Caco-2 (cell line): ENCODE results near the gene VWA8. TPM values are rescaled to one million over a fixed set of nuclear protein-coding genes. Genes with fewer than 3 reads are reported as not detected.

Experiments
- BruUV-seq: library from RNA; stranded (reverse); fragments of 400-500 nt; replicated peaks from 2 replicates; lab custom pipeline; 2021; lab: Mats Ljungman, UMichigan
- CTCF ChIA-PET: fragments of 300-600 bp; sonication (Branson Sonifier 250); formaldehyde crosslinking; loops from one replicate; lab custom pipeline; 2022; ENCODE audit warnings: antibody characterized with exemption; lab: Charles Lee
- POLR2A ChIA-PET: fragments of 300-600 bp; sonication (Branson Sonifier 250); formaldehyde crosslinking; loops from one replicate; lab custom pipeline; 2022; ENCODE audit warnings: antibody characterized with exemption; lab: Charles Lee
- DNase-seq, 2 experiments: peaks; one replicate each; pipeline versions ENCODE4 v3.0.0 to v3.0.0-alpha.2; 2020 to 2022
- H3K27me3 ChIP-seq: replicated peaks from 2 replicates; pipeline ENCODE4 v1.6.0; 2011; ENCODE audit warnings: low read length; ENCODE audit not compliant: control insufficient read depth, insufficient read depth
- H3K36me3 ChIP-seq: 2 replicates; pipeline ENCODE4 v1.5.1; 2011; ENCODE audit warnings: low read length; ENCODE audit not compliant: control insufficient read depth, insufficient read depth
- H3K4me1 ChIP-seq: fragments of 250-450 bp; sonication (Bioruptor Pico); 2 replicates; pipeline ENCODE4 v1.5.1; 2020; ENCODE audit warnings: mild to moderate bottlenecking
- H3K4me3 ChIP-seq: 2 replicates; pipeline ENCODE4 v1.5.1; 2011; ENCODE audit warnings: low read depth, mild to moderate bottlenecking, control low read depth, low read length
- H3K9me3 ChIP-seq: fragments of 250-450 bp; sonication (Bioruptor Pico); 2 replicates; pipeline ENCODE4 v1.5.1; 2020; ENCODE audit warnings: mild to moderate bottlenecking, moderate library complexity
- H3K27ac Mint-ChIP-seq: one replicate; pipeline ENCODE4 v1.8.0; 2022; ENCODE audit warnings: mixed read lengths; ENCODE audit not compliant: unreplicated experiment
- H3K27me3 Mint-ChIP-seq: one replicate; pipeline ENCODE4 v1.8.0; 2022; ENCODE audit warnings: mixed read lengths; ENCODE audit not compliant: insufficient read depth, unreplicated experiment
- H3K36me3 Mint-ChIP-seq: one replicate; pipeline ENCODE4 v1.8.0; 2022; ENCODE audit warnings: mild to moderate bottlenecking, mixed read lengths; ENCODE audit not compliant: insufficient read depth, unreplicated experiment
- H3K4me1 Mint-ChIP-seq: one replicate; pipeline ENCODE4 v1.8.0; 2022; ENCODE audit warnings: low read depth, mixed read lengths; ENCODE audit not compliant: unreplicated experiment
- H3K4me3 Mint-ChIP-seq: one replicate; pipeline ENCODE4 v1.8.0; 2022; ENCODE audit warnings: mild to moderate bottlenecking, moderate library complexity, mixed read lengths; ENCODE audit not compliant: unreplicated experiment
- H3K9me3 Mint-ChIP-seq: one replicate; pipeline ENCODE4 v1.8.0; 2022; ENCODE audit warnings: mixed read lengths; ENCODE audit not compliant: unreplicated experiment
- intact Hi-C: fragments of 100-400 bp; cut with micrococcal nuclease; formaldehyde crosslinking; loops from one replicate; pipeline ENCODE4 v1.10.0; 2022; ENCODE audit not compliant: unreplicated experiment
- total RNA-seq: library from RNA; stranded (reverse); gene quantifications from 2 replicates; pipeline ENCODE4 v1.2.3, GENCODE V29; 2022
- TF ChIP-seq, protein P1 (sequence below), 2 experiments: fragments of 200-600 bp in 1 of 2; IDR thresholded peaks; 1 replicate in 1 of 2; 2 replicates in 1 of 2; pipeline versions ENCODE4 v1.5.1 to v1.8.0; 2011 to 2022; ENCODE audit warnings: antibody characterized with exemption in 1 of 2, control low read depth in 1 of 2, inconsistent platforms in 1 of 2, low read depth in 1 of 2, low read length in 1 of 2, mild to moderate bottlenecking in 1 of 2, moderate library complexity in 1 of 2; ENCODE audit not compliant: insufficient read depth in 1 of 2, severe bottlenecking in 1 of 2, unreplicated experiment in 1 of 2

VWA8 gene
- total RNA-seq, 1 experiment from 2014 or later = 20.7 TPM

DNA sequence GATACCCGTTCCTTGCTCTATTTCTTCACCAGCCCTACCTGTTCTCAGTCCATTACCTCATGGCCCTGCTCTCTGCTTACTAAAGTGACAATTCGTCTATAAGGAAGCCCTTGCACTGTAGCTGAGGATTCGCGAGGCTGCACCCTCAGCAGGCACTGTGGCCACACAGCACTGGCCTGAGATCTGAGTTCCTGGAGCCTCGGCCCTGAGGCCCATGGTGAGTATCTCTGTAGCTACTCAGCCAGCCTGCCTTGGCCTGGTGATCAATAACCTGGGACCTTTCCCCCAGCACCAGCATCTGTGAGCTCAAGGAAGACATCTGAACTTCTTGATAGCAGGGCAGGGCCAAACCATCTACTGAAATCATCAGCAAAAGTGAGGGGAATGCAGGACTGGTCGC lies 412.9 kb downstream of the VWA8 start:
- TF ChIP-seq, protein P1, sequence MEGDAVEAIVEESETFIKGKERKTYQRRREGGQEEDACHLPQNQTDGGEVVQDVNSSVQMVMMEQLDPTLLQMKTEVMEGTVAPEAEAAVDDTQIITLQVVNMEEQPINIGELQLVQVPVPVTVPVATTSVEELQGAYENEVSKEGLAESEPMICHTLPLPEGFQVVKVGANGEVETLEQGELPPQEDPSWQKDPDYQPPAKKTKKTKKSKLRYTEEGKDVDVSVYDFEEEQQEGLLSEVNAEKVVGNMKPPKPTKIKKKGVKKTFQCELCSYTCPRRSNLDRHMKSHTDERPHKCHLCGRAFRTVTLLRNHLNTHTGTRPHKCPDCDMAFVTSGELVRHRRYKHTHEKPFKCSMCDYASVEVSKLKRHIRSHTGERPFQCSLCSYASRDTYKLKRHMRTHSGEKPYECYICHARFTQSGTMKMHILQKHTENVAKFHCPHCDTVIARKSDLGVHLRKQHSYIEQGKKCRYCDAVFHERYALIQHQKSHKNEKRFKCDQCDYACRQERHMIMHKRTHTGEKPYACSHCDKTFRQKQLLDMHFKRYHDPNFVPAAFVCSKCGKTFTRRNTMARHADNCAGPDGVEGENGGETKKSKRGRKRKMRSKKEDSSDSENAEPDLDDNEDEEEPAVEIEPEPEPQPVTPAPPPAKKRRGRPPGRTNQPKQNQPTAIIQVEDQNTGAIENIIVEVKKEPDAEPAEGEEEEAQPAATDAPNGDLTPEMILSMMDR (IDR thresholded peaks at IDR 0.05; ENCODE audit: insufficient read depth in 1 of 2, low read depth in 1 of 2, low read length in 1 of 2, severe bottlenecking in 1 of 2, unreplicated experiment in 1 of 2) = no peak
- ChIA-PET CTCF (interaction anchor here (0.6 kb wide), 1 partner anchor 139 kb away, joined by 4 read pairs; no protein-coding TSS in a partner anchor), POLR2A (no interaction called here)
- no peaks in the 10 kb centered on the region for H3K4me1 ChIP-seq
- Mint-ChIP-seq H3K36me3 (no peaks in the 10 kb centered on the region), H3K4me3 (no peak overlapping the region), H3K27me3 (no peaks in the 10 kb centered on the region), H3K4me1 (peaks cover 21% of the 10 kb centered on the region), H3K27ac (no peak overlapping the region), H3K9me3 (peaks cover 7% of the 10 kb centered on the region)
- peaks cover 3% of the 10 kb centered on the region; the same call in 1 of the 2 replicates for H3K9me3 ChIP-seq
- H3K27me3 ChIP-seq = no peaks in the 10 kb centered on the region
- no TSS peak for BruUV-seq
- no peaks in the 10 kb centered on the region for H3K36me3 ChIP-seq
- intact Hi-C loops = no loop called here
- no peak for DNase-seq
- no peak overlapping the region for H3K4me3 ChIP-seq

- TF ChIP-seq, protein P1 (IDR thresholded peaks at IDR 0.05; ENCODE audit: insufficient read depth in 1 of 2, low read depth in 1 of 2, low read length in 1 of 2, severe bottlenecking in 1 of 2, unreplicated experiment in 1 of 2) = no peak
- intact Hi-C loops = no loop called here
- no peak overlapping the region for H3K4me3 ChIP-seq
- DNase-seq = no peak
- BruUV-seq = no TSS peak
- Mint-ChIP-seq H3K4me1 (peaks cover 21% of the 10 kb centered on the region), H3K27ac (no peak overlapping the region), H3K4me3 (no peak overlapping the region), H3K36me3 (no peaks in the 10 kb centered on the region), H3K9me3 (peaks cover 7% of the 10 kb centered on the region), H3K27me3 (no peaks in the 10 kb centered on the region)
- CTCF ChIA-PET = interaction anchor here (0.6 kb wide), 1 partner anchor 138 kb away, joined by 4 read pairs; no protein-coding TSS in a partner anchor
- no peaks in the 10 kb centered on the region for H3K36me3 ChIP-seq
- H3K4me1 ChIP-seq = no peaks in the 10 kb centered on the region
- H3K27me3 ChIP-seq = no peaks in the 10 kb centered on the region
- peaks cover 3% of the 10 kb centered on the region; the same call in 1 of the 2 replicates for H3K9me3 ChIP-seq
- POLR2A ChIA-PET = no interaction called here
These were observed 413.5 kb downstream of the VWA8 start for GRCh38 chr13:41547251-41548000.

- Histone ChIP-seq H3K4me1 (no peaks in the 10 kb centered on the region), H3K4me3 (no peak overlapping the region), H3K36me3 (no peaks in the 10 kb centered on the region), H3K27me3 (no peaks in the 10 kb centered on the region), H3K9me3 (peaks cover 3% of the 10 kb centered on the region; the same call in 1 of the 2 replicates)
- BruUV-seq = no TSS peak
- no peak for DNase-seq
- ChIA-PET CTCF (no interaction called here), POLR2A (no interaction called here)
- Mint-ChIP-seq H3K9me3 (peaks cover 7% of the 10 kb centered on the region), H3K27me3 (no peaks in the 10 kb centered on the region), H3K27ac (no peak overlapping the region), H3K4me3 (no peak overlapping the region), H3K4me1 (peaks cover 21% of the 10 kb centered on the region), H3K36me3 (no peaks in the 10 kb centered on the region)
- TF ChIP-seq, protein P1 (IDR thresholded peaks at IDR 0.05; ENCODE audit: insufficient read depth in 1 of 2, low read depth in 1 of 2, low read length in 1 of 2, severe bottlenecking in 1 of 2, unreplicated experiment in 1 of 2) = no peak
- intact Hi-C loops = no loop called here
These were observed 414.3 kb downstream of the VWA8 start for GRCh38 chr13:41546372-41547190.
